Measurements from ENCODE around the gene ENTREP3.
"Not testable (repeated sequence)": the region's sequence is repeated elsewhere in the genome, so short reads cannot be mapped to it uniquely, and the experiment has no call there.

ENTREP3 gene

GRCh38 chr1:155220211-155220965, 34.9 kb downstream of the ENTREP3 start:
- not testable (repeated sequence) for DNase-seq

GRCh38 chr1:155219592-155220031, 35.7 kb downstream of the ENTREP3 start:
- DNase-seq: peak; percentile 76

- peak; percentile 79 for DNase-seq
Measured at GRCh38 chr1:155218854-155219591, 36.3 kb downstream of the ENTREP3 start.

GRCh38 chr1:155214702-155215101, 40.6 kb downstream of the ENTREP3 start:
- DNase-seq: not testable (repeated sequence)

GRCh38 chr1:155212051-155212440, 43.2 kb downstream of the ENTREP3 start:
- DNase-seq: not testable (repeated sequence)

GRCh38 chr1:155211381-155212050, 43.8 kb downstream of the ENTREP3 start:
- DNase-seq: not testable (repeated sequence)

- DNase-seq: no peak
Measured at GRCh38 chr1:155210314-155211104, 44.8 kb downstream of the ENTREP3 start.

GRCh38 chr1:155209312-155209721, 46.0 kb downstream of the ENTREP3 start:
- DNase-seq: no peak

- DNase-seq: peak; percentile 77
Measured at GRCh38 chr1:155208541-155209311, 46.6 kb downstream of the ENTREP3 start, which contains the start of gene MTX1. Gene MTX1, plus strand, starts transcription at chr1:155208695. Its CDS starts 110 bp downstream, at chr1:155208805.

GRCh38 chr1:155207806-155208540, 47.3 kb downstream of the ENTREP3 start, which contains the start of gene THBS3:
Gene THBS3, minus strand, starts transcription at chr1:155207897. Its CDS starts 21 bp downstream, at chr1:155207876.
- DNase-seq: peak; percentile 70

- DNase-seq: peak; percentile 84
Measured at GRCh38 chr1:155206891-155207805, 48.1 kb downstream of the ENTREP3 start.

- no peak for DNase-seq
Measured at GRCh38 chr1:155205969-155206593, 49.2 kb downstream of the ENTREP3 start.

- no peak for DNase-seq
Measured at GRCh38 chr1:155205035-155205434, 50.2 kb downstream of the ENTREP3 start.

GRCh38 chr1:155202731-155203515, 52.4 kb downstream of the ENTREP3 start:
- DNase-seq: no peak

- no peak for DNase-seq
Measured at GRCh38 chr1:155202198-155202597, 53.1 kb downstream of the ENTREP3 start.

GRCh38 chr1:155200920-155201319, 54.4 kb downstream of the ENTREP3 start:
- DNase-seq: no peak

- DNase-seq: no peak
Measured at GRCh38 chr1:155199792-155200191, 55.5 kb downstream of the ENTREP3 start.

- DNase-seq: no peak
Measured at GRCh38 chr1:155198547-155198906, 56.8 kb downstream of the ENTREP3 start.

Data from NCI-H1105 treated with DMSO at 0.1 percent for 48 hours (cell line).